ENCODE results near the gene TRPC3.
A peak's percentile ranks its signal among the peaks of the same experiment; 100 is the strongest.

TRPC3 gene

DNA sequence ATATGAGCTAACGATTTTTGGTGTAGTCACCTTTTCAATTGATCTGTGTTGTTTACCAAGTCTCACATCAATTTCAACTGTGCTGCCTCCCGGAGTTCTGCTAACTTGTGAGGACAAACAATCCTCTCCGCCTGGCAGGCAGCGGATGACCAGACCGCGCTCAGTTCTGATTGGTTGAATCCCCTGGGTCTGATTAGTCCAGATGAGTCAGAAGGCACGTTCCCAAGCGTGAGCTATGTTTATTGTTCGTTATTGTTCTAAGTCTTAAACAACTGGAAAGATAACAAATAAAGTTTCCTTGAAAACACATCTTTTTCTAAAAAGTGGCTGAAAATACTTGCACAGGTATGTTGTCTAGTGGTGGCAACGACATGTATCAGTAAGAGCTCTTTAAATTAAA is 37.9 kb upstream of the TRPC3 start:
- peak; percentile 63 for DNase-seq (ENCODE audit: low read depth)
- no peak overlapping the region for H3K4me3 ChIP-seq (ENCODE audit: low read length)
- TF ChIP-seq, protein P1, sequence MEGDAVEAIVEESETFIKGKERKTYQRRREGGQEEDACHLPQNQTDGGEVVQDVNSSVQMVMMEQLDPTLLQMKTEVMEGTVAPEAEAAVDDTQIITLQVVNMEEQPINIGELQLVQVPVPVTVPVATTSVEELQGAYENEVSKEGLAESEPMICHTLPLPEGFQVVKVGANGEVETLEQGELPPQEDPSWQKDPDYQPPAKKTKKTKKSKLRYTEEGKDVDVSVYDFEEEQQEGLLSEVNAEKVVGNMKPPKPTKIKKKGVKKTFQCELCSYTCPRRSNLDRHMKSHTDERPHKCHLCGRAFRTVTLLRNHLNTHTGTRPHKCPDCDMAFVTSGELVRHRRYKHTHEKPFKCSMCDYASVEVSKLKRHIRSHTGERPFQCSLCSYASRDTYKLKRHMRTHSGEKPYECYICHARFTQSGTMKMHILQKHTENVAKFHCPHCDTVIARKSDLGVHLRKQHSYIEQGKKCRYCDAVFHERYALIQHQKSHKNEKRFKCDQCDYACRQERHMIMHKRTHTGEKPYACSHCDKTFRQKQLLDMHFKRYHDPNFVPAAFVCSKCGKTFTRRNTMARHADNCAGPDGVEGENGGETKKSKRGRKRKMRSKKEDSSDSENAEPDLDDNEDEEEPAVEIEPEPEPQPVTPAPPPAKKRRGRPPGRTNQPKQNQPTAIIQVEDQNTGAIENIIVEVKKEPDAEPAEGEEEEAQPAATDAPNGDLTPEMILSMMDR (IDR thresholded peaks at IDR 0.05; ENCODE audit: insufficient read depth, low read depth, low read length, missing control alignments): no peak

- DNase-seq (ENCODE audit: low read depth): no peak
These were observed 37.1 kb upstream of the TRPC3 start for GRCh38 chr4:121988950-121989349.

DNA sequence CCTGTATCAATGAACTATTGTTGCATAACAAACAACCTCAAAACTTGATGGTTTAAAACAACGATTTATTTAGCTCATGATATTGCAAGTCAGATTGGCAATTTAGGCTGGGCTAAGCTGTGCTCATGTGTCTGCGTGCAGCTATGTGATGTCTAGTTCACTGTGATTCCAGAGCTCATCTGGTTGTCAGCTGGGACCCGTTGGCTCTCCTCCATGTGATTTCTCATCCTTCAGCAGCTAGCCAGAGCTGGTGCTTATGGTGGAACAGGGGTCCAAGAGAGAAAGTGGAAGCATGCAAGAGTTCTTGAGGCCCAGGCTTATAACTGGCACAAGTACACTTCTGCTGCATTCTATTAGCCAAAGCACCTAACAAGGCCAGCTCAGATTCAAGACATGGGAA is 28.8 kb upstream of the TRPC3 start:
- TF ChIP-seq, protein P1 (IDR thresholded peaks at IDR 0.05; ENCODE audit: insufficient read depth, low read depth, low read length, missing control alignments): no peak
- H3K4me3 ChIP-seq (ENCODE audit: low read length): no peak overlapping the region
- DNase-seq (ENCODE audit: low read depth): no peak

More at GRCh38 chr4:121988950-121989349, 37.1 kb upstream of the TRPC3 start:
- no peak overlapping the region for H3K4me3 ChIP-seq (ENCODE audit: low read length)
- TF ChIP-seq, protein P1 (IDR thresholded peaks at IDR 0.05; ENCODE audit: insufficient read depth, low read depth, low read length, missing control alignments): no peak

DNA sequence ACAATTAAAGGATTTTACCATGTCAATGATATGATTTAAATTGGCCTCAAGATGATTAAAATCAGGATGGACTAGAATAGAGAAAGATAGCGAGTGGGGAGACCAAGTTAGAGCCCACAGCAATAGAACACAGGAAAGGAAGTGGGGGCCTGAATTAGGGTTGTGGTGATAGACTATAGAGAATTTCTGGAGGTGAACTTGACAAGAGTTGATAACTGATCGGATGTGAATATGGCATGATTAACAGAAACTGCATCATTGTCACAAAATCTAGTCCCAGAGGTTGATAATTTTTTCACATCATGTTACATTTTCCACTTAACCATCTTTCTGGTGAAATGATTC is 26.3 kb upstream of the TRPC3 start:
- no peak for DNase-seq (ENCODE audit: low read depth)
- TF ChIP-seq, protein P1 (IDR thresholded peaks at IDR 0.05; ENCODE audit: insufficient read depth, low read depth, low read length, missing control alignments): no peak
- no peak overlapping the region for H3K4me3 ChIP-seq (ENCODE audit: low read length)

DNA sequence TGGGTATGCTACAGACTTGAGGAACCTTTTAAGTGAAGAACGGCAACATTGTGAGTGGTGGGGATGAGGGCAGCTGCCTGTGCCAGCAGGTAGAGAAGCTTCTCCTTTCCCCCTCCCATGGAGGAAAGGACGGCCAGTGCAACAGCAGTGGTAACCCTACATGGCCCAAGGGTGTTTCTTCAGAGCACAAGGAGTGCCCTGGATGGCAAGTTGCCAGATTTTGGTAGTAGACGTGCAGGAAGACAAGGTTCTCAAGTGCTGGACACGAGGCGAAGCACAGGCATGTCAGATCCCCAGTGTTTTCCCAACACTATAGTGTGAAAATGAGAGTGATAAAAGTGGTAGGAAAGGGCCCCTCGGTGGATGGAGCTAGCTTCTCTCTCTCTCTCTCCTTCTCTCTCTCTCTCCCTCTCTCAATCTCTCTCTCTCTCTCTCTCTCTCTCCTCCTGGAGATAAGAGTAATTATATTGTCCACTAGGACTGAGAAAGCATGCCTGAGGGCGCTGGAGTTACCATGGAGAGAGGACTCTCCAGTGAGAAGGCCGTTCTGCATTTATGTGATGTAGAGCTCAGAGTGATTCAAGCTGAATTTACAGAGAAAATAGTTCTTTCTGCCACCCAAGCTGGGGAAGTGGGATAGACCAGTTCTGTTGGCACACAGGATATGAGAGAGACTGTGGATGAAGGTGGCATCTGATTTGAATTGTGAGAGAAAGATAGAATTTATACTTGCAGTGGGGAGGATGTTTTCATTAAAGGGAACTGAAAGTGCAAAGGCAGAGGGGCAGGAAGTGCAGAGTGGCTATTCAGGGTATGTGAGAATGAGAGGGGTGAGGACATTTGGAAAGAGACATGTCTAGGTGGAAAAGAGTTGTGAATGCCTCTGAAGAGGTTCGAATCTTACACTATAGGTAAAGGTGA is 25.7 kb upstream of the TRPC3 start:
- no peak overlapping the region for H3K4me3 ChIP-seq (ENCODE audit: low read length)

GRCh38 chr4:121975784-121976183 is 23.9 kb upstream of the TRPC3 start:
- H3K4me3 ChIP-seq (ENCODE audit: low read length): no peak overlapping the region
- TF ChIP-seq, protein P1 (IDR thresholded peaks at IDR 0.05; ENCODE audit: insufficient read depth, low read depth, low read length, missing control alignments): no peak
- no peak for DNase-seq (ENCODE audit: low read depth)

More for the DNA sequence above, 25.7 kb upstream of the TRPC3 start:
- TF ChIP-seq, protein P1 (IDR thresholded peaks at IDR 0.05; ENCODE audit: insufficient read depth, low read depth, low read length, missing control alignments): no peak
- DNase-seq (ENCODE audit: low read depth): peak; percentile 50

GRCh38 chr4:121973816-121974215 is 22.0 kb upstream of the TRPC3 start:
- TF ChIP-seq, protein P1 (IDR thresholded peaks at IDR 0.05; ENCODE audit: insufficient read depth, low read depth, low read length, missing control alignments): no peak
- DNase-seq (ENCODE audit: low read depth): peak; percentile 31
- no peak overlapping the region for H3K4me3 ChIP-seq (ENCODE audit: low read length)

All from epithelial cell of esophagus (primary cell).